ENCODE data around the gene YWHAG. TPM values are rescaled to one million over a fixed set of nuclear protein-coding genes. Genes with fewer than 3 reads are reported as not detected.
A peak's percentile ranks its signal among the peaks of the same experiment; 100 is the strongest.
"Not testable (repeated sequence)": the region's sequence is repeated elsewhere in the genome, so short reads cannot be mapped to it uniquely, and the experiment has no call there.

Gene YWHAG
- total and polyA plus RNA-seq, 8 donors: 15.7 to 55.7 (median 33.9) TPM

DNA sequence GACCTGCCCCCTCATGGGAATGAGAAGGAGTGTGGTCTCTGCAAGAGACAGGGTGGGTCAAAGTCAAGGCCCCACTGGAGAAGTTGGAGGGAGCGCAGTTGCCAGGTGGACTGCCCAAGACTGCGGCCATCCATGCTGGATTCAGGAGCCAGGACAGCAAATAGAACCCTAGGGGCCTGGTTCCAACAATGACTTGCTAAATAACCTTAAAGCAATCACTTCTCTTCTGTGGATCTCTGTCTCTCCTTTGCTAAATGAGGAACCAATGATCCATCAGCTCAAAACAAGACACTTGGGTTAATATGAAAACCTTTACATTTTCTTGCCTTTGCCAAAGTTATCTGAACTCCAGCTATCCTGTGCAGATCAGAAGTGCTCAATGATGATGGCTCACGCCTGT, 12.6 kb upstream of the YWHAG start:
- WGBS, 2 donors: 93 to 98% methylated on average over 3 of the region's 3 CpGs
- H3K36me3 ChIP-seq: no peaks in the 10 kb centered on the region
- no peaks in the 10 kb centered on the region for H3K9me3 ChIP-seq
- TF ChIP-seq, protein P1, sequence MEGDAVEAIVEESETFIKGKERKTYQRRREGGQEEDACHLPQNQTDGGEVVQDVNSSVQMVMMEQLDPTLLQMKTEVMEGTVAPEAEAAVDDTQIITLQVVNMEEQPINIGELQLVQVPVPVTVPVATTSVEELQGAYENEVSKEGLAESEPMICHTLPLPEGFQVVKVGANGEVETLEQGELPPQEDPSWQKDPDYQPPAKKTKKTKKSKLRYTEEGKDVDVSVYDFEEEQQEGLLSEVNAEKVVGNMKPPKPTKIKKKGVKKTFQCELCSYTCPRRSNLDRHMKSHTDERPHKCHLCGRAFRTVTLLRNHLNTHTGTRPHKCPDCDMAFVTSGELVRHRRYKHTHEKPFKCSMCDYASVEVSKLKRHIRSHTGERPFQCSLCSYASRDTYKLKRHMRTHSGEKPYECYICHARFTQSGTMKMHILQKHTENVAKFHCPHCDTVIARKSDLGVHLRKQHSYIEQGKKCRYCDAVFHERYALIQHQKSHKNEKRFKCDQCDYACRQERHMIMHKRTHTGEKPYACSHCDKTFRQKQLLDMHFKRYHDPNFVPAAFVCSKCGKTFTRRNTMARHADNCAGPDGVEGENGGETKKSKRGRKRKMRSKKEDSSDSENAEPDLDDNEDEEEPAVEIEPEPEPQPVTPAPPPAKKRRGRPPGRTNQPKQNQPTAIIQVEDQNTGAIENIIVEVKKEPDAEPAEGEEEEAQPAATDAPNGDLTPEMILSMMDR (IDR thresholded peaks at IDR 0.05): no peak
- DNase-seq (no peak), FAIRE-seq (no peak), ATAC-seq (no peak)
- H3K27me3 ChIP-seq: no peaks in the 10 kb centered on the region
- intact Hi-C loops (cut with DNase I): no loop called here
- no peaks in the 10 kb centered on the region for H3K4me1 ChIP-seq
- no peak overlapping the region for H3K4me3 ChIP-seq
- no peak overlapping the region for H3K27ac ChIP-seq

DNA sequence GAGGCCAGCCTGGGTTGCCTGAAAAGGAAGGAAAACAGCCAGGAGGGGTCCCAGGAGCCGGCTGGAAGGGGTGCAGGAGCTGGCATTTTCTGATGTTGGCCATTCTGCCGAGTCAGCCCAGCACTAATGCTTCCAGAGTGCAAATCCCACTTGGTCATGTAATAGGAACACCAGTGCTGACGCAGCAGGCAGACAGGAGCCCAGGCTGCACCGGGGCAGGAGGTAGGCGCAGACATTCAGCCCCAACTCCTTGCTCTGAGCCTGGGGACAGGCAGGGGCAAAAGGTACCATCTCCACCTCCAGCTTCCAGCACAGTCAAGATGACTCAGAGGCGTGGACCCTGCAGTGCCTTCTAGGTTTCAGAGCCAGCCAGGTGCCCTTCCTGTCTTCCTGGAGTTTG, 10.2 kb upstream of the YWHAG start:
- TF ChIP-seq, protein P1 (IDR thresholded peaks at IDR 0.05): no peak
- Histone ChIP-seq H3K4me1 (no peaks in the 10 kb centered on the region), H3K27ac (no peak overlapping the region), H3K36me3 (no peaks in the 10 kb centered on the region), H3K9me3 (no peaks in the 10 kb centered on the region), H3K4me3 (no peak overlapping the region), H3K27me3 (no peaks in the 10 kb centered on the region)
- ATAC-seq (no peak), DNase-seq (peak in 1 of 6 donors; percentile 46), FAIRE-seq (no peak)
- intact Hi-C loops (cut with DNase I): no loop called here
- 67 to 69% methylated on average over 6 of the region's 6 CpGs for WGBS, 2 donors

DNA sequence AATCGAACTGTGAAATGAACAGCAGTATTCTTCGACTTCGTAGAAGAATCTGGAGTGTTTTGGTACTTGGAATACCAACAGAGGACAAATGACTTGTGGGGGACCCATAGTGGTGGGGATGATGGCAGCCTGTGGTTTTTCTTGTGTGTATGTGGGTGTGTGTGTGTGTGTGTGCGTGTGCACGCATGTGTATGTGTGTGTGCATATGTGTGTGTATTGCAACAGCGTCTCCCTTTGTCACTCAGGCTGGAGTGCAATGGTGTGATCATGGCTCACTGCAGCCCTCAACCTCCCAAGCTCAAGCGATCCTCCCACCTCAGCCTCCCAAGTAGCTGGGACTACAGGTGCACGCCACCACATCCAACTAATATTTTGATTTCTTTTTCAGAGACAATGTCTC, 9.4 kb upstream of the YWHAG start:
- 88 to 95% methylated on average over 8 of the region's 8 CpGs for WGBS, 2 donors
- no peaks in the 10 kb centered on the region for H3K4me1 ChIP-seq
- FAIRE-seq: no peak
- no peaks in the 10 kb centered on the region for H3K36me3 ChIP-seq
- TF ChIP-seq, protein P1 (IDR thresholded peaks at IDR 0.05): no peak
- DNase-seq: peak in 1 of 6 donors; percentile 3
- no peaks in the 10 kb centered on the region for H3K27me3 ChIP-seq
- no peak overlapping the region for H3K4me3 ChIP-seq
- ATAC-seq: no peak
- H3K9me3 ChIP-seq: no peaks in the 10 kb centered on the region
- no peak overlapping the region for H3K27ac ChIP-seq
- intact Hi-C loops (cut with DNase I): no loop called here

DNA sequence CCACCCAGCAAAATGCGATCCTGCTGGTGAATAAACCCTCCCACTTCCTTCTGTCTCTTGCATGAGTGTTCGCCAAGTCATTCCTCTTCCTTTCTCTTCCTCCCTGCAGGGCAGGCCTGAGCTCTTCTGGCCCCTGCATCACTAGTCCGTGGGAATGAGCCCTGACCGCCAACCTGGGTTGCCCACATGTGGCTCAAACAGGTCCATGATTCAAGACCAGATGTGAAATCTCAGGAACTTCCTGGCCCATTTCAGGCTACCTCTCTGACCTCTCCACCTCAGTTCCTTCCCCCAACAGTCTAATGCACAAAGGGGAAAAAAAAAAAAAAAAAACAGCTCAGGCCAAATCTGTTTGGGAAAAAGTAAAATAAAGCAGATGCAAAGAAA, 5.4 kb upstream of the YWHAG start:
- H3K36me3 ChIP-seq: no peaks in the 10 kb centered on the region
- peak overlapping the region in 2 of 4 donors; percentile 58 to 63 for H3K27ac ChIP-seq
- intact Hi-C loops (cut with DNase I): no loop called here
- TF ChIP-seq, protein P1 (IDR thresholded peaks at IDR 0.05): no peak
- no peaks in the 10 kb centered on the region for H3K9me3 ChIP-seq
- DNase-seq: peak in 1 of 6 donors; percentile 35
- ATAC-seq: no peak
- H3K4me3 ChIP-seq: no peak overlapping the region
- no peaks in the 10 kb centered on the region for H3K4me1 ChIP-seq
- no peaks in the 10 kb centered on the region for H3K27me3 ChIP-seq
- WGBS, 2 donors: 79 to 84% methylated on average over 4 of the region's 4 CpGs
- no peak for FAIRE-seq

DNA sequence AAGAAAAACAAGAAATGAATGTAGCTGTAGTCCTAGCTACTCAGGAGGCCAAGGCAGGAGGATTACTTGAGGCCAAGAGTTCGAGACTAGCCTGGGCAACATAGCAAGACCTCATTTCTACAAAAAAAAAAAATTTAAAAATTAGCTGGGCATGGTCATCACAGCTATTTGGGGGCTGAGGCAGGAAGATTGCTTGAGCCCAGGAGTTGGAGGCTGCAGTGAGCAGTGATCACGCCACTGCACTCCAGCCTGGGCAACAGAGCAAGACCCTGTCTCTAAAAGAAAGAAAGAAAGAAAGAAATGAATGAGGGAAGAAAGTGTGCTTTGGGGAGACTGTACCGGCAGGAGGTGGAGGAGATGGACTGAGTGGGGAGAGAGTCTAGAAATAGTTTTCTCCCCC, 5.0 kb upstream of the YWHAG start:
- peak overlapping the region in 2 of 4 donors; percentile 58 to 63 for H3K27ac ChIP-seq
- H3K36me3 ChIP-seq; H3K4me1 ChIP-seq; FAIRE-seq; H3K27me3 ChIP-seq; DNase-seq; H3K9me3 ChIP-seq; ATAC-seq; H3K4me3 ChIP-seq; intact Hi-C loops (cut with DNase I): not testable (repeated sequence)
- WGBS, 2 donors: 87 to 97% methylated on average over 3 of the region's 3 CpGs

All from pancreas (tissue), 10 donors.